Measurements from ENCODE around the gene YPEL2. TPM values are rescaled to one million over a fixed set of nuclear protein-coding genes. Genes with fewer than 3 reads are reported as not detected.

YPEL2 gene
- total and polyA plus RNA-seq, 4 donors = 16.8 to 54.0 (median 30.7) TPM

- Histone ChIP-seq H3K4me3 (ENCODE audit: low read length in 2 of 2) (no peak overlapping the region), H3K27ac (ENCODE audit: low read depth in 1 of 2, low read length in 2 of 2) (peak overlapping the region; percentile 96 to 99), H3K36me3 (ENCODE audit: control insufficient read depth in 1 of 2, insufficient read depth in 2 of 2, low read length in 1 of 2) (no peaks in the 10 kb centered on the region), H3K27me3 (ENCODE audit: control insufficient read depth in 1 of 2, insufficient read depth in 2 of 2, low read length in 1 of 2) (no peaks in the 10 kb centered on the region), H3K9me3 (ENCODE audit: control insufficient read depth, low read length) (no peaks in the 10 kb centered on the region), H3K4me1 (ENCODE audit: control insufficient read depth in 1 of 2, insufficient read depth in 2 of 2, low read length in 2 of 2) (peaks cover 14 to 43% of the 10 kb centered on the region in 2 donors)
- ATAC-seq (ENCODE audit: low FRiP score) = no peak
- WGBS, 2 donors = 48 to 57% methylated on average over 4 of the region's 4 CpGs
- intact Hi-C loops (cut with DNase I) = loop anchor here in 1 of 2 donors (5.0 kb wide), 1 partner anchor 53 kb away; no protein-coding TSS in a partner anchor
- no peak for DNase-seq
These were observed 43.2 kb downstream of the YPEL2 start for GRCh38 chr17:59374612-59375011.

DNA sequence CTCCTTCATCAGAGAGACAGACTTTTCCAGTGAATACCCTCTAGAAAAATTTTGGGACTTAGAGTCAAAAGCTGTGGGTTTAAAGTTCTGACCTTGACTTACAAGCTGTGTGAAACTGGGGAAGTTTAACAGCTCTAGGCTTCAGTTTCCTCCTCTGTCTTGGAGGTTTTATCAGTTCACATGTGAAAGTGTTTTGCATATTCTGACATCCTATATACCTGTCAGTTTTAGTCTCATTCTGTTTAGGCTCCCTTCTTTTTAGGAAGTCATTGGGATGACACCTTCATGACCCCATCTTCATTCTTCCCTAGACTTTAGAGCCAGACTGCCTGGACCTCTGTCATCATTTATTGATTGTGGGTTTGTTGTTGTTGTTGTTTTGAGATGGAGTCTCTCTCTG is 44.4 kb downstream of the YPEL2 start:
- peak overlapping the region; percentile 76 to 99 for H3K27ac ChIP-seq (ENCODE audit: low read depth in 1 of 2, low read length in 2 of 2)
- intact Hi-C loops (cut with DNase I) = no loop called here
- no peak for DNase-seq
- peaks cover 14 to 35% of the 10 kb centered on the region in 2 donors for H3K4me1 ChIP-seq (ENCODE audit: control insufficient read depth in 1 of 2, insufficient read depth in 2 of 2, low read length in 2 of 2)
- no peaks in the 10 kb centered on the region for H3K27me3 ChIP-seq (ENCODE audit: control insufficient read depth in 1 of 2, insufficient read depth in 2 of 2, low read length in 1 of 2)
- H3K9me3 ChIP-seq (ENCODE audit: control insufficient read depth, low read length) = no peaks in the 10 kb centered on the region
- H3K36me3 ChIP-seq (ENCODE audit: control insufficient read depth in 1 of 2, insufficient read depth in 2 of 2, low read length in 1 of 2) = no peaks in the 10 kb centered on the region
- no peak overlapping the region for H3K4me3 ChIP-seq (ENCODE audit: low read length in 2 of 2)
- ATAC-seq (ENCODE audit: low FRiP score) = no peak

DNA sequence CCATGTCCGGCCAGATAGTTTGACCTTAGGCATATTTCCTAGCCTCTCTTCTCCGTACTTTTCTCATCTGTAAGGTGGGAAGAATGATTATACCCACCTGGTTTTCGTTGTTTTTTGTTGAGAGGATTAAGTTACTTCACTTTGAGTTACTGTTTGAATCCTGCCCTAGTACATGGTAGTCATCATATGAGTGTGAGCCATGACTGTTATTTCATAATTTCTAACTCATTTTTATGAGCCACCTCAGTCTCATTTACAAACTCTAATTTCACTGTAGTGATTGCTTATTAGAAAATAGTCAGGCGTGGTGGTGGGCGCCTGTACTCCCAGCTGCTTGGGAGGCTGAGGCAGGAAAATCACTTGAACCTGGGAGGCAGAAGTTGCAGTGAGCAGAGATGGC is 45.1 kb downstream of the YPEL2 start:
- Histone ChIP-seq H3K4me1 (ENCODE audit: control insufficient read depth in 1 of 2, insufficient read depth in 2 of 2, low read length in 2 of 2) (peaks cover 14 to 31% of the 10 kb centered on the region in 2 donors), H3K27me3 (ENCODE audit: control insufficient read depth in 1 of 2, insufficient read depth in 2 of 2, low read length in 1 of 2) (no peaks in the 10 kb centered on the region), H3K9me3 (ENCODE audit: control insufficient read depth, low read length) (no peaks in the 10 kb centered on the region), H3K36me3 (ENCODE audit: control insufficient read depth in 1 of 2, insufficient read depth in 2 of 2, low read length in 1 of 2) (no peaks in the 10 kb centered on the region), H3K4me3 (ENCODE audit: low read length in 2 of 2) (no peak overlapping the region), H3K27ac (ENCODE audit: low read depth in 1 of 2, low read length in 2 of 2) (peak overlapping the region; percentile 20 to 76)
- 95% methylated on average over 5 of the region's 5 CpGs for WGBS, 2 donors
- DNase-seq (no peak), ATAC-seq (ENCODE audit: low FRiP score) (no peak)
- intact Hi-C loops (cut with DNase I) = no loop called here

GRCh38 chr17:59377410-59377809 is 46.0 kb downstream of the YPEL2 start:
- Histone ChIP-seq H3K9me3 (ENCODE audit: control insufficient read depth, low read length) (no peaks in the 10 kb centered on the region), H3K4me3 (ENCODE audit: low read length in 2 of 2) (no peak overlapping the region), H3K27me3 (ENCODE audit: control insufficient read depth in 1 of 2, insufficient read depth in 2 of 2, low read length in 1 of 2) (no peaks in the 10 kb centered on the region), H3K36me3 (ENCODE audit: control insufficient read depth in 1 of 2, insufficient read depth in 2 of 2, low read length in 1 of 2) (no peaks in the 10 kb centered on the region), H3K27ac (ENCODE audit: low read depth in 1 of 2, low read length in 2 of 2) (peak overlapping the region; percentile 89 to 99), H3K4me1 (ENCODE audit: control insufficient read depth in 1 of 2, insufficient read depth in 2 of 2, low read length in 2 of 2) (peaks cover 14 to 33% of the 10 kb centered on the region in 2 donors)
- 2 to 8% methylated on average over 3 of the region's 3 CpGs for WGBS, 2 donors
- intact Hi-C loops (cut with DNase I) = no loop called here
- DNase-seq (peak in 1 of 2 donors; percentile 70), ATAC-seq (ENCODE audit: low FRiP score) (no peak)

DNA sequence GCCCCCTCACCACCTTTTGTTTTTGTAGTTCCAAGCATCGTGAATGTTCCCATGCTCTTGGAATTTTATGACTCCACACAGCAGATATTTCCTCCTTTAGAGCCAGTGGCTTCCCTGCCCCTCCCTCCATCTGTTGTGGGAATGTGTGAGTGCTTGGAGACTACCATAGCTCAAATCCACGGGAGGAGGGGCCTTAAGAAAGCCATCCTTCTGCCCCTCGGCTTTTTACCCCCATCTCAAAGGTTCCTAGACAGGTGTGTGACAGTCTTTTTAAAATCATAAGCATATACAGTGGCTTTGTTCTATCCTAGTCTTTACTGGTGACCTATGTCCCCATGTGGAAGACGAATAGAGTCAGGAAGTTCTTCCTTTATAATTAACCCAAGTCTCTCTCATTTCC is 47.2 kb downstream of the YPEL2 start:
- DNase-seq = peak in 1 of 2 donors; percentile 63
- WGBS, 2 donors = 4 to 5% methylated on average over 4 of the region's 4 CpGs
- peak overlapping the region; percentile 91 to 99 for H3K27ac ChIP-seq (ENCODE audit: low read depth in 1 of 2, low read length in 2 of 2)
- intact Hi-C loops (cut with DNase I) = no loop called here
- ATAC-seq (ENCODE audit: low FRiP score) = peak; percentile 39
- no peak overlapping the region for H3K4me3 ChIP-seq (ENCODE audit: low read length in 2 of 2)
- H3K27me3 ChIP-seq (ENCODE audit: control insufficient read depth in 1 of 2, insufficient read depth in 2 of 2, low read length in 1 of 2) = no peaks in the 10 kb centered on the region
- no peaks in the 10 kb centered on the region for H3K9me3 ChIP-seq (ENCODE audit: control insufficient read depth, low read length)
- H3K36me3 ChIP-seq (ENCODE audit: control insufficient read depth in 1 of 2, insufficient read depth in 2 of 2, low read length in 1 of 2) = no peaks in the 10 kb centered on the region
- H3K4me1 ChIP-seq (ENCODE audit: control insufficient read depth in 1 of 2, insufficient read depth in 2 of 2, low read length in 2 of 2) = peaks cover 11 to 25% of the 10 kb centered on the region in 2 donors

DNA sequence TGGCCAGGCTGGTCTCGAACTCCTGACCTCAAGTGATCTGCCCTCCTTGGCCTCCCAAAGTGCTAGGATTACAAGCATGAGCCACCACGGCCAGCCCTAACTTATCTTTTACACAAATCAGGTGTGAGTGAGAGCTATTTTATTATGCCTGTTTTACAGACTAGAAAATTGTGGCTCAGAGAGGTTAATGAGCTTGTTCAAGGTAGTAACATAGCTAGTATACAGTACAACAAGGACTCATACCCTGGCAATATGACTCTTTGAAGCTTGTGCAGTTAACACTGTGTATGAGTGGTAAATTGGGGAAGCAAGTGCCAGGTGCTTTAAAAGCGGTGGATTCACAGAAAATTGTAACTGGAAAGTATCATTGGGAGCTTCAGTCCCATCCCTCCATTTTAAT is 49.0 kb downstream of the YPEL2 start:
- no peaks in the 10 kb centered on the region for H3K36me3 ChIP-seq (ENCODE audit: control insufficient read depth in 1 of 2, insufficient read depth in 2 of 2, low read length in 1 of 2)
- 63 to 64% methylated on average over 3 of the region's 3 CpGs for WGBS, 2 donors
- H3K27ac ChIP-seq (ENCODE audit: low read depth in 1 of 2, low read length in 2 of 2) = peak overlapping the region; percentile 88 to 98
- intact Hi-C loops (cut with DNase I) = loop anchor here in 1 of 2 donors (2.0 kb wide), 1 partner anchor 44 kb away; no protein-coding TSS in a partner anchor
- no peak overlapping the region for H3K4me3 ChIP-seq (ENCODE audit: low read length in 2 of 2)
- no peaks in the 10 kb centered on the region for H3K9me3 ChIP-seq (ENCODE audit: control insufficient read depth, low read length)
- peaks cover 8% of the 10 kb centered on the region in 2 donors for H3K4me1 ChIP-seq (ENCODE audit: control insufficient read depth in 1 of 2, insufficient read depth in 2 of 2, low read length in 2 of 2)
- no peak for ATAC-seq (ENCODE audit: low FRiP score)
- DNase-seq = no peak
- H3K27me3 ChIP-seq (ENCODE audit: control insufficient read depth in 1 of 2, insufficient read depth in 2 of 2, low read length in 1 of 2) = no peaks in the 10 kb centered on the region

DNA sequence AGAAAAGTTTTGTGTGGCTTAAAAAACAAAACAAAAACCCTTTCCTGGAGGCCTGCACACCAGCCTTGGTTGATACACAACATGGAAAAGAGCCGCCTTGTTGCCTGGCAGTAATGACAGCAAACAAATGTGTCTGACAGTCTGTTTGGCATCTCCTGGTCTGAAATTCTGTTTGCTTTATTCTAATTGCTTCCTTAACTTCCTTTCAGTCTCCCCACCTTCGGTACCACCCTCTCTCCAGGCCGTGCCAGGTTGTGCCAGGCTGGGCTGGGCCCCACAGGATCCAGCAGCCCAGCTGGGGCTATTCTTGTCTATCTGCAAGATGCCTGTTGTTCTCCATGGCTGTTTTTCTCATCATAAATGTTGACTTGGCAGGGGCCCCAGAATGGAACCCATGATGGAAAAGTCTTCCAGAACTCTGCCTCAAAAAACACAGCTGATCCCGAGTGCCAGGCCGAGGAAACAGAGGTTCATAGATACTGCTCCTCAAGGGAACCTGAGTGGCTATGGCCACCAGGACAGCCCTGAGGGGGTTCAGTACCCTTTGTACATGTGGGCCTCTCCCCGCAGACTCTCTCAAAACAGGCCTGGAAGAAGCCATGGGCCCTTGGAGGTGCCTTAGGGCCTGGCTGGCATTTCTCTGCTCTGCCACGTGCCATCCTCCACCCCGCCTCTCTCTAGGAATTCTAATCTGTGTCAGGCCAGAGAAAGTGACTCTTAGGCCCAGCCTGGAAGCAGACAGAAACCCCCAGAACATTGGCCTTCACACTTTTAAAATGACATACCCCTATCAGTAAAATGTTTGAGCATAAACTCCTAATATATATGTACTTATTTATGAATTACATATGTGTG is 50.5 kb downstream of the YPEL2 start:
- H3K4me1 ChIP-seq (ENCODE audit: control insufficient read depth in 1 of 2, insufficient read depth in 2 of 2, low read length in 2 of 2) = peaks cover 7 to 8% of the 10 kb centered on the region in 2 donors
- peak in 1 of 2 donors; percentile 76 for DNase-seq

DNA sequence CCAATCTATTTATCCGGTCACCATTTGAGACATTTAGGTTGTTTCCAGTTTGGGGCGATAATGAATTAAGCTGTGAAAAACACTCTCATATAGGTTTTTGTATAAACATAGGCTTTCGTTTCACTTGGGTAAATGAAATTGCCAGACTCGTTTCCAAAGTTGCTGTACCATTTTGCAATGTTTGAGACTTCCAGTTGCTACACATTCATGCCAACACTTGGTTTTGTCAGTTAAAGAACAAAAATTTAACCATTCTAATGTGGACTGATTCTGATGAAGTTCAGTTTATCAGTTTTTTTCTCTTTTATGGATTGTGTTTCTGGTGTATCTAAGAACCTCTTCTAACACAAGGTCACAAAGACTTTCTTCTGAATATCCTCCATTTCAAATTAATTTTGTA is 52.4 kb downstream of the YPEL2 start:
- intact Hi-C loops (cut with DNase I) = no loop called here
- Histone ChIP-seq H3K27me3 (ENCODE audit: control insufficient read depth in 1 of 2, insufficient read depth in 2 of 2, low read length in 1 of 2) (no peaks in the 10 kb centered on the region), H3K27ac (ENCODE audit: low read depth in 1 of 2, low read length in 2 of 2) (no peak overlapping the region), H3K36me3 (ENCODE audit: control insufficient read depth in 1 of 2, insufficient read depth in 2 of 2, low read length in 1 of 2) (no peaks in the 10 kb centered on the region), H3K4me1 (ENCODE audit: control insufficient read depth in 1 of 2, insufficient read depth in 2 of 2, low read length in 2 of 2) (peaks cover 3 to 7% of the 10 kb centered on the region in 2 donors), H3K9me3 (ENCODE audit: control insufficient read depth, low read length) (no peaks in the 10 kb centered on the region), H3K4me3 (ENCODE audit: low read length in 2 of 2) (no peak overlapping the region)
- 69 to 73% methylated on average over 4 of the region's 4 CpGs for WGBS, 2 donors
- DNase-seq = no peak
- ATAC-seq (ENCODE audit: low FRiP score) = no peak

More for the DNA sequence above, 50.5 kb downstream of the YPEL2 start:
- Histone ChIP-seq H3K4me3 (ENCODE audit: low read length in 2 of 2) (no peak overlapping the region), H3K9me3 (ENCODE audit: control insufficient read depth, low read length) (no peaks in the 10 kb centered on the region), H3K27ac (ENCODE audit: low read depth in 1 of 2, low read length in 2 of 2) (peak overlapping the region; percentile 88 to 98), H3K27me3 (ENCODE audit: control insufficient read depth in 1 of 2, insufficient read depth in 2 of 2, low read length in 1 of 2) (no peaks in the 10 kb centered on the region), H3K36me3 (ENCODE audit: control insufficient read depth in 1 of 2, insufficient read depth in 2 of 2, low read length in 1 of 2) (no peaks in the 10 kb centered on the region)
- peak; percentile 89 for ATAC-seq (ENCODE audit: low FRiP score)
- 2 to 6% methylated on average over 8 of the region's 8 CpGs for WGBS, 2 donors
- intact Hi-C loops (cut with DNase I) = loop anchor here in 1 of 2 donors (2.0 kb wide), 1 partner anchor 43 kb away; no protein-coding TSS in a partner anchor

All from aorta (tissue), 5 donors.